HG03095 (cell line): Measurements from ENCODE around the gene TMEM94.
"Not testable (repeated sequence)": the region's sequence is repeated elsewhere in the genome, so short reads cannot be mapped to it uniquely, and the experiment has no call there.

ENCODE experiments used
- ATAC-seq: cut with Tn5 transposase; IDR thresholded peaks from one replicate; pipeline ENCODE4 v1.9.1; 2021; ENCODE audit warnings: moderate library complexity; ENCODE audit not compliant: unreplicated experiment

TMEM94 gene

GRCh38 chr17:75476271-75476671 lies 19.8 kb downstream of the TMEM94 start:
- no peak for ATAC-seq

GRCh38 chr17:75476752-75477489 lies 20.5 kb downstream of the TMEM94 start:
- no peak for ATAC-seq

GRCh38 chr17:75477490-75477862 lies 21.0 kb downstream of the TMEM94 start:
- not testable (repeated sequence) for ATAC-seq

- ATAC-seq: no peak
Measured at GRCh38 chr17:75478508-75478907, 22.1 kb downstream of the TMEM94 start.

- ATAC-seq: no peak
Measured at GRCh38 chr17:75480281-75480680, 23.8 kb downstream of the TMEM94 start.

GRCh38 chr17:75481194-75482068 lies 25.0 kb downstream of the TMEM94 start:
- no peak for ATAC-seq

GRCh38 chr17:75482098-75482942 lies 25.9 kb downstream of the TMEM94 start:
- ATAC-seq: no peak

- ATAC-seq: no peak
Measured at GRCh38 chr17:75485688-75486087, 29.3 kb downstream of the TMEM94 start.

GRCh38 chr17:75486151-75486550 lies 29.7 kb downstream of the TMEM94 start:
- ATAC-seq: no peak

GRCh38 chr17:75486951-75487350 lies 30.5 kb downstream of the TMEM94 start:
- no peak for ATAC-seq

- ATAC-seq: no peak
Measured at GRCh38 chr17:75487351-75488070, 31.1 kb downstream of the TMEM94 start.

GRCh38 chr17:75488693-75489510 lies 32.5 kb downstream of the TMEM94 start:
- ATAC-seq: no peak

- no peak for ATAC-seq
Measured at GRCh38 chr17:75489511-75489955, 33.1 kb downstream of the TMEM94 start.

- ATAC-seq: no peak
Measured at GRCh38 chr17:75490173-75490743, 33.8 kb downstream of the TMEM94 start.

- ATAC-seq: no peak
Measured at GRCh38 chr17:75490953-75491649, 34.7 kb downstream of the TMEM94 start.

GRCh38 chr17:75491680-75492079 lies 35.2 kb downstream of the TMEM94 start:
- ATAC-seq: no peak

- no peak for ATAC-seq
Measured at GRCh38 chr17:75492555-75493168, 36.2 kb downstream of the TMEM94 start.

GRCh38 chr17:75493476-75494129 lies 37.2 kb downstream of the TMEM94 start:
- ATAC-seq: no peak
